GM18520 (cell line): Measurements from ENCODE around the gene SIPA1L3.

Experiments
- ATAC-seq: cut with Tn5 transposase; IDR thresholded peaks from one replicate; pipeline ENCODE4 v1.9.1; 2021; ENCODE audit not compliant: unreplicated experiment

Gene SIPA1L3

DNA sequence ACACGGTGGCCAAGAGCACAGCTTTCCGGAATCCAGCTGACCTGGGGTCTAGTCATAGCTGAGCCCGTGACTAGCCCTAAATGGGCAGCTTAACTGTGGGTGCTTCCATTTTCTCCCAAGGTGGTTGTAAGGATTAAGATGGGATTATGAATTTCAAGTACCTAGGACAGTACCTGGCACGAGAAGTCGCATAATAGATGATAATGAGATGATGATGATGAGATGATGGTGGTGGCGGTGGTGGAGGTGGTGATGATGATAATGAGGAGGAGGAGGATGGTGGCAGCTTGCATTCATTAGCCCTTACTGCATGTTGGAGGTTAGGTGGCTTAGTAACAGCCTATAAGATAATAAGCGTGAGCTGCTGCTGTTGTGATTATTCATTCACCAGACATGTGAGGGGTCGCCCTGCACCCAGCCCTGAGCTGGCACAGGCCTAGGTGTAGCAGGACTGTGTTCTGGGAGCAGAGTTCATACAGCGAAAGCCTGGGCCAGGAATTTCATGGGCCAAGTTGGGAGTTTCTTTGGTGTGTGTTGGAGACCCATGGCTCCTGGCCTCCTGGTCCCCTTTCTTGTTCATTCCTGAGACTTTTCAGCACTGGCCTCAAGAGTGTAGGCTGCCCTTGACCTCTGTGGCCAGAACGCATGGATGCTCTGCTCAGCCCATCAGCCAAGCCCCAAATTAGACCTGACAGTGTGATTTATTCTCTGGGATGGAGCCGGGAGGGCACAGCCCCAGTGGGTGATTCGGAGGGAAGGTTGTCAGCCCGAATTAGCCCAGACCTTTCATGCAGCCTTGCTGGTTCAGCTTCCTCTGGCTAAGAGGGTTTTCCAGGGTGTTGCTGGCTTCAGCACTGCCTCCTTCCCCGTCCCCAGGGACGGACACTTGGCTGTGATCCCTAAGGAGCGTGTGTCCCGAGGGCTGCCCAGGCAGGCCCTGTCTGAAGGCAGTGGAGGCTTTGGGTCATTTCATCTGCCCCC is 128.8 kb downstream of the SIPA1L3 start:
- no peak for ATAC-seq

GRCh38 chr19:38036707-38037611 is 130.0 kb downstream of the SIPA1L3 start:
- no peak for ATAC-seq

DNA sequence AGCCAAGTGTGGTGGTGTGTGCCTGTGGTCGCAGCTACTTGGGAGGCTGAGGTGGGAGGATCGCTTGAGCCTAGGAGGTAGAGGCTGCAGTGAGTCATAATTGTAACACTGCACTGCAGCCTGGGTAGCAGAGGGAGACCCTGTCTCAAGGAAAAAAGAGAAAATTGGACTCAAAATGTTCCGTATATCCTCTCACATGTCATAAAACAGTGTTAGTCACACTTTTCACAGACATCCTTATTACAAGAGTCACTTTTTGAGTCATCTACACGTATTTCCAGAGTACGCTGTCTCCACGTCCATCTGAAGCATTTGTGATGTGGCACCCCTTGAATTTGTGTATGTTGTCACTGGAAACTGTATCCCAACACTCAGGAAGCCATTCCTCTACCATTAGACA is 133.0 kb downstream of the SIPA1L3 start:
- no peak for ATAC-seq

- no peak for ATAC-seq
Measured at GRCh38 chr19:38042132-38042531, 135.1 kb downstream of the SIPA1L3 start.

DNA sequence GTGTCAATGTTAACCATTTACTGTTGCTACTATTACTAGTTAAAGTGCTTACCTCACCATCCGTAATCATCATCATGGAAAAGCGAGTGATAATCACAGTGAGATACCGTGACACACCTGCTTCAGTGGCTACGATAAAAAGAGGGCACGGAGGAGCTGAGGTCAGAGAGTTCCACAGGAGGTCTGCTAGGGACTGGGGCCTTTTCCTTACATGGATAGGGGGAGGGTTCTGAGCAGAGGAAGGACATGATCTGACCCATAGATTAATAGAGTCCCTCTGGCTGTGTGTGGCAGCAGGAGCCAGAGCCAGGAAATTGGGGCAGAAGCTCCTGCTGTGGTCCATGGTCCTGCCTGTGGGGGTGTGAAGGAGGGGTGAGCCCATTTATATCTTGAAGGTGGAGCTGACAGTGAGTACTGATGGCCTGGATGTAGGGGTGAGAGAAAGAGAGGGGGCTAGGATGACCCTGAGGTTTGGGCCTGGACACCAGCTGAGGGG is 136.7 kb downstream of the SIPA1L3 start:
- no peak for ATAC-seq

DNA sequence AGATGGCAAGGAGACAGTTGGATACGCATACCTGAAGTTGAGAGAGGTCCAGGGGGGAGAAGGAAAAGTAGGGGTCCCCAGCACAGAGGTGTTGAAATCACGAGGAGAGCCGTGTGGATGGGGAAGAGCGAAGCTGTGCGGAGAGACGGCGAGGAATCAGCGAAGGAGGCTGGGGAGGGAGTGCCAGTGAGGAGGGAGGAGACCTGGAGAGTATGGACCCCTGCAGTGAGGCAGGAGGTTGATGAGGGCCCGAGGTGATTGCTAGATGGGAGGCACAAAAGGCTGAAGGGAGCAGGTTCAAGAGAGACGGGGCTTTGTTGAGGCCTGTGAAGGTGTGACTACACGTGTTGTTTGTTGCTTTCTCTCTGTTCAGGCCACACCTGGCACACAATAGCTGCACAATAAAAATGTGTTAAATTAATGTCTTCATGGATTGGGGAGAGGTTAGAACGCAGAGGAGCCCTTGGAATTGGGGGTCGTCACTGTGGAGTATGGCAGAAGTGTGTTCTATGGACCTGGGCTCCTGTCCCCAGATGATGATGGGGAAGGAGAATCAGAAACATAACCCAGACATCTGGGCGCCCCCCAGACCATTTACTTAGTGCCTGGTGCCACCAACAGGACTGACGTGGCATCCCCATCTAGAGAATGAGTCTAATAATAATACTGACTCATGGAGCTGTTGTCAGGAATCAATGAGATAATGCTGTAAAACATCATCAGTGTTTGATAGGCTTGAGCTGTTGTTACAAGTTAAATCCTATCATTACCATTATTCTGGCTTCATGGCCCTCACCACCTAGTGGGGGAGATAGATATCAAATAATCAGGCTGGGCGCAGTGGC is 137.5 kb downstream of the SIPA1L3 start:
- ATAC-seq, result no peak

DNA sequence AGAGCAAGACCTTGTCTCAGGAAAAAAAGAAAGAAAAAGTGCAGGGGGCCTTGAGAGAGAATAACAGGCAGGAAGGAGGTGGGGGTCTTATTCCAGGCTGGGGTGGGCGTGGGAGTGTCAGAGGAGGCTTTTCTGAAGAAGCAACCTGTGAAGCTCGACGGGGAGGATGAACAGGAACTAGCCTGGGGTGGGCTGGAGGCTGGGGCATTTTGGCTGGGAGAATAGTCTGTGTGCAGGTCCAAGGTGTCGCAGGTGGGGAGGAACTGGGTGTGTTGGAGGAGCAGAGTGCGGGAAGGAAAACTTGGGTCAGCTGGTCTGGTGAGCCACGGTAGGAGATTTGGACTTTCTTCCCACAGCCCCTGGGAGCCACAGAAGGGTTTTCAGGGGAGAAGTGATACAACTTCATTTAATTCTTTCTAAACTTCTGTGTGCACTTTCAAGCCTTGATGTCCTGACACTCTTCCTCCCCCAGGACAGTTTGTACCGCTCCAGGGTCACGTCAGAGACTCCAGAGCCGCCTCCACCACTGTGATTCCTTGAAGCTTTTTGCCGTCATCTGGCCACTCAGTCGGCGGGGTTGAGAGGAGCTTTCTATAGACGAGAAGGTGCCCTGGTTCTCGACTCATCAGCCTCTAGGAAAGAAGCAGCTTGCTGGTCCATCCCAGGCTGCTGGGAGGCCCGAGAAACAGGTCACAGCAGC is 138.7 kb downstream of the SIPA1L3 start:
- no peak for ATAC-seq

DNA sequence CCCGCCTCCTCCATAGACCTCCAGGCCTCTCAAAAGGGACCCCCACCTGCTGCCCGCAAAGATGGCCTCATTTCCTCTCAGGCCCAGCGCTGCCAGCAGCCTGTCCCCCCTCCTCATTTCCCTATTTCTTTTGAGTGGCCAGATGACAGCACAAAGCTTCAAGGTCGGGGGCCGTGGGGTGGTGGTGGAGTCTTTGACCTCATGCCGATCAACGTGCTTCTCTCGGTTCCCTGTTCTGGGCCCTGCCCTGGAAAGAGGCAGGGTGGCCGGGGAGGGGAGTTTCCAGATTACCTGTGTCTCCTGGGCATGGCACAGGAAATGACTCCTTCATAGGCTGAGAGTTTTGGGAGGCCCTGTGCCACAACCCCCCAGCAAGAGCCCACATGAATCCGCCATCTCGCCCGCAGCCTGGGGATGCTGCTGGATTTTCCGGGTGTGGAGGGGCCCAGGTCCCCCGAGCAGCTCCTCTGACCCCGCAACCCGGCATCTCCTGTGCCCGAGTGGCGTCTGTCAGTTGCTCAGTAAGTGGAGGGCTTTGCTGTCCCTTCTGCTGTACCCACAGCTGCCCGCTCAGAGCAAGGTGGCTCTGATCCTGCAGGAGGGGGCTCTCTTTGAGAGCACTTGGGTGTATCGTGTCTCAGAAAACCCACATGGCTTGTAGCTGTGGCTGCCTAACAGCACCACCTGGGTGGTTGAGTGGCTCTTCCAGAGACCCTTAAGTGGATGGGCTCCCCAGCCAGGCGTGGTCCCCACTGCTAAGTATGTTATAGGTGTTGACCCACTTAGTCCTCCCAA is 139.4 kb downstream of the SIPA1L3 start:
- ATAC-seq, result no peak

- ATAC-seq, result no peak
Measured at GRCh38 chr19:38047049-38047438, 140.0 kb downstream of the SIPA1L3 start.

DNA sequence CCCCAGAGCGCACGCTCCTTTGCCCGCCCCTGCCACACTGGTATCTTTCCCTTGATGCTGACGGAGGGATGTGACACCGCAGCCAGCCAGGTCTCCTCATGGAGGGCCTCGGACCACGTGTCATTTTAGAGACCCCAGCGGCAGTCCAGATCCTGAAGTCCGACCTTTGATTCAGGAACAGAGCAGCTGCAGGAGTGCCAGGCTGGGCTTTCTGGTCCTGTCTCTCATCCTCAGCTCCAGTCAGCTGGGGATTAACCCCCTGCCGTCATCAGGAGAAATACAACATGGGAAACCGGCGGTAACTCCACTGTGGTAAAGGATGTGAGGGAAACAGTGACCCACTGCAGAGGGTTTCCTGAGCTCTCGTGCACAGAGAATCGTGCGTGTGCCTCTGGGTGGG is 140.6 kb downstream of the SIPA1L3 start:
- ATAC-seq, result no peak

- peak; percentile 38 for ATAC-seq
Measured at GRCh38 chr19:38049105-38049649, 142.2 kb downstream of the SIPA1L3 start.

- no peak for ATAC-seq
Measured at GRCh38 chr19:38055010-38055409, 148.0 kb downstream of the SIPA1L3 start.

DNA sequence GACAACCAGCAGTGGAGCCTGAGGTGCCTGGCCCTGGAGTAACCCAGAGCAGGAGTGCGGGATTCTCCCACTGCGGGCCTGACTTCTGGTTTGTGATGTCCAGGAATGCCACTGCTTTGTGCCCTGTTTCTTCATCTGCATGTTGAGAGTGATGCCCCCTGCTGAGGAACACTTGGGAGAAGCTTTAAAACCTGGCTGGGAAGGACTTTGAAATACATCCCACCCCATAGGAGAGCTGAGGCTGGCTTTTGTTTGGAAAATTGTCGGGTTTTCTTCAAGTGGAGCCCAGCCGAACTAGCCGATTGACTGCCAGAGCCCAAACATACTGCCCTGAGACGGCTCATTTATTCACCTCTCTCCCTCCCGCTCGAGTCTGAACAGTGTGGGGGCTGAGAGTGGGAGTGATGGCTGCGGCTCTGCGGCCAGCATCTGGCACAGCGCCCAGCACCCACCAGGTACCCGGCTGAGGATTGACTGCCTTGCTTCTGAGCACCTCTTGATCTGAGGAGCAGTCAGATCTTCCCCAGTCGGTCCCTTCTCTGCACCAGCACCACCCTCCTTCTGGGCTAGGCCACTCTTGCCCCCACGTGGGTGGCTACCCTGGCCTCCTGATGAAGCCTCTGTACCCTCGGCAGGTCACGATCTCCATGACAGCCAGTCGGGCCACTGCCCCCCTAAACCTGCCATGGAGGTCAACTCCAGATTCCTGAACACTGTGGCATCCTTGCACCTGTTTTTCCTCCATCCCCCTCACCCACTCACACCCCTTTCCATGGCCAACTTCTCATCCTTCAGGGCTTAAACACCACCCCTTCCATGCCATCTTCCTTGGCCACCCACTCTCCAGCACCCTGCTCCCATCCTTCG is 148.9 kb downstream of the SIPA1L3 start:
- no peak for ATAC-seq

DNA sequence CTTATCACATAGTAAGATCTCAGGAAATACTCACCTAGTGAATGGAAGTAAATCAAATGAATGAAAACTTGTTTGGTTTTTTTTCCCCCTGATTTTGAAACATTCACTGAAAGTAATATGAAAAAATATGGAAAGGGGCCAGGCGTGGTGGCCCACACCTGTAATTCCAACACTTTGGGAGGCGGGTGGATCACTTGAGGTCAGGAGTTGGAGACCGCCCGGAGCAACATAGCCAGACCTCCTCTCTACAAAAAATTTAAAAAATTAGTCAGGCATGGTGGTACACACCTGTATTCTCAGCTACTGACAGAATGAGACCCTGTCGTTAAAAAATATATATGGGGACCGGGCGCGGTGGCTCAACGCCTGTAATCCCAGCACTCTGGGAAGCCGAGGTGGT is 149.6 kb downstream of the SIPA1L3 start:
- no peak for ATAC-seq

GRCh38 chr19:38057959-38058690 is 151.1 kb downstream of the SIPA1L3 start:
- no peak for ATAC-seq

DNA sequence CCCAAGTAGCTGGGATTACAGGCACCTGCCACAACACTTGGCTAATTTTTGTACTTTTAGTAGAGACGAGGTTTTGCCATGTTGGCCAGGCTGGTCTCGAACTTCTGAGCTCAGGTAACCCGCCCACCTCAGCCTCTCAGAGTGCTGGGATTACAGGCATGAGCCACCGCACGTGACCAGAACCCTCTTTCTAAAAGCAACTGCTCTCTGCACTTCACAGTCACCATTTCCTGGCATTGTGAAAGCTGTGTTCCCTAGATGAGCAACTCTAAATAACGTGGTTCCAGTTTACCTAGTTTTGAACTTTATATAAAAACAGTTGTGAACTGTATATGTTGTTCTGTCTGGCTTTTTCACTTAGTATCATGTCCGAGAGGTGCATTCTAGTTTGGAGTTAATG is 152.9 kb downstream of the SIPA1L3 start:
- ATAC-seq, result no peak

- no peak for ATAC-seq
Measured at GRCh38 chr19:38060331-38060730, 153.3 kb downstream of the SIPA1L3 start.
